HUES64 (cell line): ENCODE data around the gene CNTD1.
"Not testable (repeated sequence)": the region's sequence is repeated elsewhere in the genome, so short reads cannot be mapped to it uniquely, and the experiment has no call there.

ENCODE experiments used
- H3K27ac ChIP-seq: 2 replicates; pipeline ENCODE4 v1.7.0; 2013; ENCODE audit warnings: low read depth, low read length, inconsistent platforms
- H3K27me3 ChIP-seq: 2 replicates; pipeline ENCODE4 v1.6.1; 2013; ENCODE audit warnings: mild to moderate bottlenecking, low read length; ENCODE audit not compliant: insufficient read depth
- H3K36me3 ChIP-seq: 2 replicates; pipeline ENCODE4 v1.6.1; 2013; ENCODE audit warnings: mild to moderate bottlenecking, low read length; ENCODE audit not compliant: insufficient read depth
- H3K4me1 ChIP-seq: 2 replicates; pipeline ENCODE4 v1.6.1; 2013; ENCODE audit warnings: mild to moderate bottlenecking, low read length, moderate library complexity; ENCODE audit not compliant: insufficient read depth
- H3K4me3 ChIP-seq: 2 replicates; pipeline ENCODE4 v1.5.1; 2013; ENCODE audit warnings: mild to moderate bottlenecking, low read length, moderate library complexity
- H3K9ac ChIP-seq: 2 replicates; pipeline ENCODE4 v1.6.1; 2013; ENCODE audit warnings: mild to moderate bottlenecking, low read depth, low read length
- H3K9me3 ChIP-seq: 2 replicates; pipeline ENCODE4 v1.6.1; 2013; ENCODE audit warnings: low read depth, low read length; ENCODE audit not compliant: insufficient read depth
- WGBS: fragments of 150-250, 120-280 bp; methylation state at CpG from one replicate; pipeline ENCODE4 v1.1.7; 2013; ENCODE audit warnings: missing lambda C conversion rate; 5-methylcytosine and 5-hydroxymethylcytosine counted together

The CNTD1 gene

DNA sequence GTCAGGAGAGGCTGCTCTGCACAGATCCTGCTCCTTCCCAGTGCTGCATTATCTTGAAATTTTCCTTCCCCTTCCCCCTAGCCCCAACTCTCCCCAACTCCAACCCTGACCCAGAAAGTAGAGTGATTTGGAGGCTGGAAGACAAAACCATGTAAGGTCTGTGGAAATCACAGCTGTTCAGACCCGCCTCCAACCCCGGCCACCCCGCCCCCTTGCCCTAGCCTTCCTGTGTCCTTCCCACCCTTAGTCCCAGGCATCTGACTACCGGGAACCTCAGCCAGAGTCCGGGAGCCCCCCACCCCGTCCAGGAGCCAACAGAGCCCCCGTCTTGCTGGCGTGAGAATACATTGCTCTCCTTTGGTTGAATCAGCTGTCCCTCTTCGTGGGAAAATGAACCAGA is 52.3 kb downstream of the CNTD1 start, which contains the start of gene AOC3:
Gene AOC3 (plus strand): TSS at position 246 of the 400 bp plus-strand sequence. CDS start 145 bp downstream, at position 391.
- no peak within 1 kb of the TSS for H3K4me3 ChIP-seq
- no peak within 1 kb of the TSS for H3K9ac ChIP-seq
- no peaks in the 10 kb centered on the region for H3K9me3 ChIP-seq
- H3K36me3 ChIP-seq: no peaks in the 10 kb centered on the region
- H3K4me1 ChIP-seq: no peaks in the 10 kb centered on the region
- 75% methylated on average over 9 of the region's 9 CpGs for WGBS
- H3K27me3 ChIP-seq: no peaks in the 10 kb centered on the region
- H3K27ac ChIP-seq: no peak within 1 kb of the TSS

DNA sequence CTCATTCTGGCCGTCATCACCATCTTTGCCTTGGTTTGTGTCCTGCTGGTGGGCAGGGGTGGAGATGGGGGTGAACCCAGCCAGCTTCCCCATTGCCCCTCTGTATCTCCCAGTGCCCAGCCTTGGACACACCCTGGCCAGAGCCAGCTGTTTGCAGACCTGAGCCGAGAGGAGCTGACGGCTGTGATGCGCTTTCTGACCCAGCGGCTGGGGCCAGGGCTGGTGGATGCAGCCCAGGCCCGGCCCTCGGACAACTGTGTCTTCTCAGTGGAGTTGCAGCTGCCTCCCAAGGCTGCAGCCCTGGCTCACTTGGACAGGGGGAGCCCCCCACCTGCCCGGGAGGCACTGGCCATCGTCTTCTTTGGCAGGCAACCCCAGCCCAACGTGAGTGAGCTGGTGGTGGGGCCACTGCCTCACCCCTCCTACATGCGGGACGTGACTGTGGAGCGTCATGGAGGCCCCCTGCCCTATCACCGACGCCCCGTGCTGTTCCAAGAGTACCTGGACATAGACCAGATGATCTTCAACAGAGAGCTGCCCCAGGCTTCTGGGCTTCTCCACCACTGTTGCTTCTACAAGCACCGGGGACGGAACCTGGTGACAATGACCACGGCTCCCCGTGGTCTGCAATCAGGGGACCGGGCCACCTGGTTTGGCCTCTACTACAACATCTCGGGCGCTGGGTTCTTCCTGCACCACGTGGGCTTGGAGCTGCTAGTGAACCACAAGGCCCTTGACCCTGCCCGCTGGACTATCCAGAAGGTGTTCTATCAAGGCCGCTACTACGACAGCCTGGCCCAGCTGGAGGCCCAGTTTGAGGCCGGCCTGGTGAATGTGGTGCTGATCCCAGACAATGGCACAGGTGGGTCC is 52.9 kb downstream of the CNTD1 start:
- not testable (repeated sequence) for H3K4me1 ChIP-seq, H3K36me3 ChIP-seq, H3K4me3 ChIP-seq, H3K27me3 ChIP-seq, H3K9me3 ChIP-seq, H3K9ac ChIP-seq, H3K27ac ChIP-seq
- WGBS: 93% methylated on average over 21 of the region's 28 CpGs

DNA sequence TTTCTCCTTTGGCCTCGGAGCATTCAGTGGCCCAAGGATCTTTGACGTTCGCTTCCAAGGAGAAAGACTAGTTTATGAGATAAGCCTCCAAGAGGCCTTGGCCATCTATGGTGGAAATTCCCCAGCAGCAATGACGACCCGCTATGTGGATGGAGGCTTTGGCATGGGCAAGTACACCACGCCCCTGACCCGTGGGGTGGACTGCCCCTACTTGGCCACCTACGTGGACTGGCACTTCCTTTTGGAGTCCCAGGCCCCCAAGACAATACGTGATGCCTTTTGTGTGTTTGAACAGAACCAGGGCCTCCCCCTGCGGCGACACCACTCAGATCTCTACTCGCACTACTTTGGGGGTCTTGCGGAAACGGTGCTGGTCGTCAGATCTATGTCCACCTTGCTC is 53.7 kb downstream of the CNTD1 start:
- no peak overlapping the region for H3K4me3 ChIP-seq
- H3K9me3 ChIP-seq: no peaks in the 10 kb centered on the region
- no peak overlapping the region for H3K9ac ChIP-seq
- H3K36me3 ChIP-seq: no peaks in the 10 kb centered on the region
- no peak overlapping the region for H3K27ac ChIP-seq
- no peaks in the 10 kb centered on the region for H3K4me1 ChIP-seq
- WGBS: 94% methylated on average over 15 of the region's 15 CpGs
- H3K27me3 ChIP-seq: no peaks in the 10 kb centered on the region

DNA sequence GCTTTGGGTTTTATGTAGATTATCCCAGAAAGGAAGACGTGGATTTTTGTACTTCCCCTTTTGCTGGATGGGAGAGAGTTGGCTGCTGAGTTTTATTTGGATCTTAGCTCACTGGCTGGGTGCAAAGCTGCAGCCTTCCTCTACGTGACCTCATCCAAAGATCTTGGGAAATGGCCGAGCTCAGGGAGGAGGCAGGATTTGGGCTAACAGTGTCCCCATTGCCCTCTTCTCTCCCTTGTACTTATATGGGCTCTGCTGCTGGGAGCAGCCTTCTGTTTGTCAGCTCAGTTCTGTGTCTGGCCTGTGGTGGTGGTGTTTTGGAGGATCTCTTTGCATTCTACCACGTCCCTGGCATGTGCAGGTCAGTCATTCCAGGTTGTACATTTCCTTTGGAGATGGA is 54.3 kb downstream of the CNTD1 start:
- 92% methylated on average over 4 of the region's 4 CpGs for WGBS

DNA sequence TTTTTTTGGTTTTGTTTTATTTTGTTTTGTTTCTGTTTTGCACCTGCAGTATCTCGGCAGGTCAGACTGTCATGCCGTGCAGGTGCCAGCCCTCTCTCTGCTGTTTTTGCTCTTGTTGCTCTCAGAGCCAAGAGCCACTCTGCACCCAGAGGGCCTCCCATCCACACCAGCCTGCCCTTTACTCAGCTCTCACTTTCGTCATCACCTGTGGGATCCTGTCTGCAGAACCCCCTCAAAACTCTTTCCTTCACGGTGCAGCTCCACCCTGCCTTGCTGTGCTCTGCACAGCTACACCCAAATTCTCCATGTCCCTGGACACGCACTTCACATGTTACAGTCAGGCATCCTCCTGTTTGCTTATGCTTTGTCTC is 54.9 kb downstream of the CNTD1 start:
- H3K27me3 ChIP-seq: no peaks in the 10 kb centered on the region
- H3K4me1 ChIP-seq: no peaks in the 10 kb centered on the region
- no peak overlapping the region for H3K9ac ChIP-seq
- no peak overlapping the region for H3K4me3 ChIP-seq
- H3K27ac ChIP-seq: no peak overlapping the region
- 91% methylated on average over 5 of the region's 5 CpGs for WGBS
- H3K9me3 ChIP-seq: no peaks in the 10 kb centered on the region
- no peaks in the 10 kb centered on the region for H3K36me3 ChIP-seq

More for the DNA sequence above, 54.3 kb downstream of the CNTD1 start:
- Histone ChIP-seq H3K4me3 (no peak overlapping the region), H3K4me1 (no peaks in the 10 kb centered on the region), H3K36me3 (no peaks in the 10 kb centered on the region), H3K27me3 (no peaks in the 10 kb centered on the region), H3K27ac (no peak overlapping the region), H3K9me3 (no peaks in the 10 kb centered on the region), H3K9ac (no peak overlapping the region)

DNA sequence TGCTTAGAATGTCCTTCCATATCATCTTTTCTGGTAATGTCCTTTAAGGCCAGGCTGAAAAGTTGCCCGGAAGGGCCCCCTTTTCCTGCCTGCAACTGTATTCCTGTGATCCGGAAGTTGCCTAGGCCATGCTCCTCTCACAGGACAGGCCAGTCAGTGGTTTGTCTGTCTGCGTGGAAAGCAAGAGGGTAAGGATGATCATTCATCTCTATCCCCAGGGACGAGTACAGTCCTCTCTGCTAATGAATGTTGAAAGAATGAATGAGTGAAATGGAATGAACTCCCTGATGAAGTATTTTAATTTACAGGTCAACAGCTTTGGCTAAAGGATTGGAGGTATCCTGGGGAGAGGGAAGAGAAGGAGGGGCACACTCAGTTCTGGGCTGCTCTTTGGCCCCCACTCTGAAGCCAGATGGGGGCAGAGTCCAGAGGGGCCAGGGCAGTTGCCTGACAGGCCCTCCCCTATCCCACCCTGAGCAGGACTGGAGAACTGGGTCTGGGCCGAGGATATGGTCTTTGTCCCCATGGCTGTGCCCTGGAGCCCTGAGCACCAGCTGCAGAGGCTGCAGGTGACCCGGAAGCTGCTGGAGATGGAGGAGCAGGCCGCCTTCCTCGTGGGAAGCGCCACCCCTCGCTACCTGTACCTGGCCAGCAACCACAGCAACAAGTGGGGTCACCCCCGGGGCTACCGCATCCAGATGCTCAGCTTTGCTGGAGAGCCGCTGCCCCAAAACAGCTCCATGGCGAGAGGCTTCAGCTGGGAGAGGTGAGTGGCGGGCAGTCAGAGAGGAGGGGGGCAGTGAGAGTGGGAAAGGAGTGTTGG is 55.5 kb downstream of the CNTD1 start:
- Histone ChIP-seq H3K4me3 (no peak overlapping the region), H3K27ac (no peak overlapping the region), H3K36me3 (no peaks in the 10 kb centered on the region), H3K9ac (no peak overlapping the region), H3K27me3 (no peaks in the 10 kb centered on the region), H3K4me1 (no peaks in the 10 kb centered on the region), H3K9me3 (no peaks in the 10 kb centered on the region)
- 91% methylated on average over 15 of the region's 15 CpGs for WGBS

DNA sequence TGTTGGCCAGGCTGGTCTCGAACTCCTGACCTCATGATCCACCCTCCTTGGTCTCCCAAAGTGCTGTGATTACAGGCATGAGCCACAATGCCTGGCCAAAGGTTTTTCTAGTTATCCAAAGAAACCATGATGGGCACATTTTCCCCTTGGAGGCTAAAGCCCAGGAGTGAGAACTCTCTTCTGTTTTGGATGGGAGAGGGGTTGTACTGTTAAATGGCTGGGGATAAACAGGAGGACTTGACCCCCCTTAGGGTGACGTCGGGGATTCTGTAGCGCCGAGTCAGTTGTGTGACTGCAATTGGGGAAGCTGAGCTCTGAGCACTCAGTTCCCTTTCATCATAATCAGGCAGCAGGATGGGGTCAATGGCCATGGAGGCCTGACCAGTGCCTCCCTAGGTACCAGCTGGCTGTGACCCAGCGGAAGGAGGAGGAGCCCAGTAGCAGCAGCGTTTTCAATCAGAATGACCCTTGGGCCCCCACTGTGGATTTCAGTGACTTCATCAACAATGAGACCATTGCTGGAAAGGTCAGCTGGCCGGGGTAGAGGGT is 56.5 kb downstream of the CNTD1 start:
- H3K27me3 ChIP-seq: no peaks in the 10 kb centered on the region
- no peaks in the 10 kb centered on the region for H3K36me3 ChIP-seq
- no peaks in the 10 kb centered on the region for H3K9me3 ChIP-seq
- H3K4me1 ChIP-seq: no peaks in the 10 kb centered on the region
- H3K4me3 ChIP-seq: no peak overlapping the region
- no peak overlapping the region for H3K9ac ChIP-seq
- 91% methylated on average over 8 of the region's 8 CpGs for whole genome bisulfite sequencing
- H3K27ac ChIP-seq: no peak overlapping the region

DNA sequence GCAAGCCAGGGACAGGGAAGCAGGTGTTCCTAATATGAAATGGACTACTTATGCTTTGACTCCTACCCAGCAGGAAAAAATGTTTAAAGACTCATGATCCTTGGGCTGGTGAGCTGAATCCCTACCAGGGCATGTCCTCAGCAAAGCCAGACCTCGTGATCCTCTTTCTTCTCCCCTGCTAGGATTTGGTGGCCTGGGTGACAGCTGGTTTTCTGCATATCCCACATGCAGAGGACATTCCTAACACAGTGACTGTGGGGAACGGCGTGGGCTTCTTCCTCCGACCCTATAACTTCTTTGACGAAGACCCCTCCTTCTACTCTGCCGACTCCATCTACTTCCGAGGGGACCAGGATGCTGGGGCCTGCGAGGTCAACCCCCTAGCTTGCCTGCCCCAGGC is 57.4 kb downstream of the CNTD1 start:
- not testable (repeated sequence) for H3K9ac ChIP-seq, H3K27me3 ChIP-seq, H3K36me3 ChIP-seq, H3K4me1 ChIP-seq, H3K9me3 ChIP-seq, H3K4me3 ChIP-seq, H3K27ac ChIP-seq
- 94% methylated on average over 5 of the region's 8 CpGs for WGBS

DNA sequence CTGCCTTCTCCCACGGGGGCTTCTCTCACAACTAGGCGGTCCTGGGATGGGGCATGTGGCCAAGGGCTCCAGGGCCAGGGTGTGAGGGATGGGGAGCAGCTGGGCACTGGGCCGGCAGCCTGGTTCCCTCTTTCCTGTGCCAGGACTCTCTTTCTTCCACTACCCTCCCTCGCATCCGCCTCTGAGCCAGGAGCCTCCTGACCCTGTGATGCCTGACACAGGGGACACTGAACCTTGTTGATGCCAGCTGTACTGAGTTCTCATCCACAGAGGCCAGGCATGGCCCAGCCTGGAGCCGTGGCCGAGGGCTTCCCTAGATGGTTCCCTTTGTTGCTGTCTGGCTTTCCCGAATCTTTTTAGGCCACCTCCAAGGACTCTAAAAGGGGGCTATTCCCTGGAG is 57.9 kb downstream of the CNTD1 start:
- not testable (repeated sequence) for H3K9ac ChIP-seq, H3K27ac ChIP-seq, H3K4me3 ChIP-seq, H3K36me3 ChIP-seq, H3K9me3 ChIP-seq, H3K27me3 ChIP-seq, H3K4me1 ChIP-seq
- WGBS: 92% methylated on average over 6 of the region's 8 CpGs

DNA sequence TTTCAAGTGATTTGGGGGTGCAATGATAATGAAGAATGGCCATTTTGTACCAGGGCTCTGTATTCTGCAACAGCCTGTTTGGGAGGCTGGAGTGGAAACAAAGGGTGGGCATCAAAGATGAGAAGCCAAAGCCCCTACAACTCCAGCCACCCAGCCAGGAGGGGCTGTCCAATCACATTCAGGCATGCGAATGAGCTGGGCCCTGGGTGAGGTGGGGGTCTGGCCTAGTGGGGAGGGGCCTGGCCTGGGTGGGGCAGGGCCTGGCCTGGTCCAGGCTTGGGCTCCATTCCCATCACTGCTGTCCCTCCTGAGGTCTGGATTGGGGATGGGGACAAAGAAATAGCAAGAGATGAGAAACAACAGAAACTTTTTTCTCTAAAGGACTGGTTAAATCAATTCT is 58.7 kb downstream of the CNTD1 start:
- WGBS: 100% methylated on average over 1 of the region's 1 CpG

More for the DNA sequence above, 58.7 kb downstream of the CNTD1 start:
- Histone ChIP-seq H3K27ac (no peak overlapping the region), H3K27me3 (no peaks in the 10 kb centered on the region), H3K4me1 (no peaks in the 10 kb centered on the region), H3K9me3 (no peaks in the 10 kb centered on the region), H3K9ac (no peak overlapping the region), H3K36me3 (no peaks in the 10 kb centered on the region), H3K4me3 (no peak overlapping the region)
